ENCODE results near the gene FOXF2. TPM values are rescaled to one million over a fixed set of nuclear protein-coding genes. Genes with fewer than 3 reads are reported as not detected.
"Not testable (repeated sequence)": the region's sequence is repeated elsewhere in the genome, so short reads cannot be mapped to it uniquely, and the experiment has no call there.

FOXF2 gene
- total and polyA plus RNA-seq, 9 donors: 0.05 to 0.18 (median 0.11) TPM; not detected in 5

GRCh38 chr6:1348675-1349074, 40.7 kb upstream of the FOXF2 start:
- intact Hi-C loops (cut with DNase I): no loop called here
- no peak for DNase-seq
- Histone ChIP-seq H3K27me3 (no peaks in the 10 kb centered on the region), H3K4me1 (ENCODE audit: insufficient read depth) (no peaks in the 10 kb centered on the region), H3K27ac (no peak overlapping the region), H3K4me3 (no peak overlapping the region), H3K9me3 (peaks cover 0 to 11% of the 10 kb centered on the region in 2 donors), H3K36me3 (no peaks in the 10 kb centered on the region)
- 9 to 18% (median 13%) methylated on average over 1 of the region's 1 CpG for WGBS, 3 donors
- TF ChIP-seq POLR2A (IDR thresholded peaks at IDR 0.05): no peak
- TF ChIP-seq CTCF (IDR thresholded peaks at IDR 0.05): no peak
- TF ChIP-seq EP300 (IDR thresholded peaks at IDR 0.05): no peak

- no peaks in the 10 kb centered on the region for H3K4me1 ChIP-seq (ENCODE audit: insufficient read depth)
- H3K4me3 ChIP-seq: no peak overlapping the region
- no peaks in the 10 kb centered on the region for H3K27me3 ChIP-seq
- 4 to 13% (median 10%) methylated on average over 1 of the region's 1 CpG for WGBS, 3 donors
- H3K27ac ChIP-seq: no peak overlapping the region
- intact Hi-C loops (cut with DNase I): no loop called here
- no peak for TF ChIP-seq CTCF (IDR thresholded peaks at IDR 0.05)
- TF ChIP-seq POLR2A (IDR thresholded peaks at IDR 0.05): no peak
- no peak for TF ChIP-seq EP300 (IDR thresholded peaks at IDR 0.05)
- H3K9me3 ChIP-seq: peaks cover 0 to 11% of the 10 kb centered on the region in 2 donors
- no peaks in the 10 kb centered on the region for H3K36me3 ChIP-seq
- no peak for DNase-seq
Measured at GRCh38 chr6:1349655-1350054, 39.7 kb upstream of the FOXF2 start.

- TF ChIP-seq CTCF (IDR thresholded peaks at IDR 0.05) (no peak), EP300 (IDR thresholded peaks at IDR 0.05) (no peak), POLR2A (IDR thresholded peaks at IDR 0.05) (no peak)
- 73 to 84% (median 75%) methylated on average over 2 of the region's 2 CpGs for WGBS, 3 donors
- intact Hi-C loops (cut with DNase I): no loop called here
Measured at GRCh38 chr6:1351381-1352008, 37.9 kb upstream of the FOXF2 start.

GRCh38 chr6:1355068-1355467, 34.3 kb upstream of the FOXF2 start:
- H3K4me1 ChIP-seq (ENCODE audit: insufficient read depth); DNase-seq; H3K9me3 ChIP-seq; H3K36me3 ChIP-seq; H3K27me3 ChIP-seq; H3K4me3 ChIP-seq; intact Hi-C loops (cut with DNase I); H3K27ac ChIP-seq: not testable (repeated sequence)

More at GRCh38 chr6:1351381-1352008, 37.9 kb upstream of the FOXF2 start:
- no peak overlapping the region for H3K27ac ChIP-seq
- DNase-seq: no peak
- no peaks in the 10 kb centered on the region for H3K4me1 ChIP-seq (ENCODE audit: insufficient read depth)
- peaks cover 0 to 8% of the 10 kb centered on the region in 2 donors for H3K9me3 ChIP-seq
- no peaks in the 10 kb centered on the region for H3K36me3 ChIP-seq
- no peaks in the 10 kb centered on the region for H3K27me3 ChIP-seq
- no peak overlapping the region for H3K4me3 ChIP-seq

- WGBS, 3 donors: 83 to 88% (median 85%) methylated on average over 4 of the region's 4 CpGs
- intact Hi-C loops (cut with DNase I); H3K27ac ChIP-seq: not testable (repeated sequence)
Measured at GRCh38 chr6:1361717-1362116, 27.7 kb upstream of the FOXF2 start.

More at GRCh38 chr6:1361717-1362116, 27.7 kb upstream of the FOXF2 start:
- not testable (repeated sequence) for H3K36me3 ChIP-seq; H3K9me3 ChIP-seq; H3K4me3 ChIP-seq; H3K4me1 ChIP-seq (ENCODE audit: insufficient read depth); DNase-seq; H3K27me3 ChIP-seq

Measured in ovary (tissue), 9 donors.